Pancreas (tissue), 10 donors: Measurements from ENCODE around the gene DESI1. TPM values are rescaled to one million over a fixed set of nuclear protein-coding genes. Genes with fewer than 3 reads are reported as not detected.

Source experiments
- ATAC-seq, 4 donors: fragments of 200-7000 bp; cut with Tn5 transposase; one replicate each; pipeline versions ENCODE4 v1.8.0 to v1.9.1; 2020; ENCODE audit warnings: mild to moderate bottlenecking in 4 of 4, moderate library complexity in 4 of 4
- DNase-seq, 6 donors: peaks; one replicate each; pipeline ENCODE4 v3.0.0-alpha.2; 2020
- FAIRE-seq: peaks from 2 replicates; lab custom pipeline; 2012; peaks lifted over from hg19 to GRCh38; lab: Jason Lieb, UNC
- H3K27ac ChIP-seq, 4 donors: fragments of 200-600 bp; sonication (generic); 1 replicate in 3 of 4; 2 replicates in 1 of 4; pipeline versions ENCODE4 v1.5.0 to v1.8.0; 2020
- H3K27me3 ChIP-seq, 4 donors: fragments of 200-600 bp; one replicate each; pipeline ENCODE4 v1.8.0; 2021
- H3K36me3 ChIP-seq, 3 donors: fragments of 200-600 bp; sonication (generic) in 1 of 3; one replicate each; pipeline versions ENCODE4 v1.5.0 to v1.8.0; 2020 to 2021
- H3K4me1 ChIP-seq, 3 donors: fragments of 200-600 bp; one replicate each; pipeline ENCODE4 v1.8.0; 2021
- H3K4me3 ChIP-seq, 4 donors: fragments of 200-600 bp; sonication (generic) in 2 of 4; one replicate each; pipeline versions ENCODE4 v1.5.0 to v1.8.0; 2020 to 2021
- H3K9me3 ChIP-seq, 4 donors: fragments of 200-600 bp; one replicate each; pipeline ENCODE4 v1.8.0; 2021
- WGBS, 2 donors: extraction: QIAGEN DNeasy Blood & Tissue Kit; methylation state at CpG; one replicate each; pipeline ENCODE4 v1.1.7; 2013; 5-methylcytosine and 5-hydroxymethylcytosine counted together
- intact Hi-C, 3 donors: fragments of 100-400 bp; cut with DNase I; formaldehyde crosslinking; loops; one replicate each; pipeline versions ENCODE4 v1.11.1 to v1.14.2; 2022
- polyA plus RNA-seq, 2 donors: library from polyadenylated mRNA; stranded (reverse); fragments of 200-250 nt; gene quantifications; one replicate each; pipeline ENCODE4 v1.2.3, GENCODE V29; 2013
- total RNA-seq, 6 donors: library from RNA; stranded (reverse); fragmentation: NEBNext Ultra II Directional in 4 of 6; extraction: Animal tissue kit (Norgen Biotek cat#: 25700) in 4 of 6; gene quantifications; one replicate each; pipeline versions ENCODE4 v1.2.1 to v1.2.4, GENCODE V29; 2021 to 2023
- TF ChIP-seq, protein P1 (sequence below), 4 donors: fragments of 200-600 bp; sonication (generic) in 3 of 4; IDR thresholded peaks; one replicate each; pipeline versions ENCODE4 v1.5.0 to v1.8.0; 2021; ENCODE audit warnings: antibody characterized with exemption in 4 of 4
- donor health status: healthy with polysubstance abuse.
- donor health status: DM: no; HTN: no; CAD: no; lungs with moderate emphysema.
- donor health status: DM: no; HTN: no; CAD: no.
- donor health status: control.
- donor health status: control.
- donor health status: Bipolar disorder and iron deficiency.
- donor health status: DM: yes; HTN: yes; CAD: no.
- donor health status: DM: no; HTN: no; CAD: no.
- donor health status: DM: no; HTN: no; CAD: no.
- donor health status: DM: yes; HTN: yes; CAD: no.

The DESI1 gene
- total and polyA plus RNA-seq, 8 donors, result 8.2 to 14.8 (median 9.6) TPM

DNA sequence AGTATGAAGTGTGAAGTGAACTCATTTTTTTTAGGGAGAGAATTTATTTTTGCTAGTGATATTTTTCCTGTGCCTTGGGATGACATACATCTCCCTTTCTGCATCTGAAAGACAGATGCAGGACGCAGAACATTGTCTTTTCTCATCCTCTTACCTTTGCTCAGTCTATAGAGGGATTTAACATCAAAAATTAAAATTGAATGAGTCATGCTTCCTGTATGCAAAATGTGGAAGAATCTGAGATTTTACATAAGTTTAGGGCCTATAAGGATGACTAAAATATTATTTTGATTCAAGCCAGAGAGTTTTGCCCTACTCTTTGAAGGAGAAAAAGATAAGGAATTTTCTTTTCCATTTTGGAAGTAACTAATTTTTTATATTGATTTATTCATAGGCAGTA, 27.6 kb upstream of the DESI1 start:
- intact Hi-C loops, result no loop called here
- no peaks in the 10 kb centered on the region for H3K27me3 ChIP-seq
- FAIRE-seq (no peak), ATAC-seq (no peak), DNase-seq (no peak)
- peaks cover 0 to 76% (median 24%) of the 10 kb centered on the region in 3 donors for H3K36me3 ChIP-seq
- no peak overlapping the region for H3K27ac ChIP-seq
- TF ChIP-seq, protein P1, sequence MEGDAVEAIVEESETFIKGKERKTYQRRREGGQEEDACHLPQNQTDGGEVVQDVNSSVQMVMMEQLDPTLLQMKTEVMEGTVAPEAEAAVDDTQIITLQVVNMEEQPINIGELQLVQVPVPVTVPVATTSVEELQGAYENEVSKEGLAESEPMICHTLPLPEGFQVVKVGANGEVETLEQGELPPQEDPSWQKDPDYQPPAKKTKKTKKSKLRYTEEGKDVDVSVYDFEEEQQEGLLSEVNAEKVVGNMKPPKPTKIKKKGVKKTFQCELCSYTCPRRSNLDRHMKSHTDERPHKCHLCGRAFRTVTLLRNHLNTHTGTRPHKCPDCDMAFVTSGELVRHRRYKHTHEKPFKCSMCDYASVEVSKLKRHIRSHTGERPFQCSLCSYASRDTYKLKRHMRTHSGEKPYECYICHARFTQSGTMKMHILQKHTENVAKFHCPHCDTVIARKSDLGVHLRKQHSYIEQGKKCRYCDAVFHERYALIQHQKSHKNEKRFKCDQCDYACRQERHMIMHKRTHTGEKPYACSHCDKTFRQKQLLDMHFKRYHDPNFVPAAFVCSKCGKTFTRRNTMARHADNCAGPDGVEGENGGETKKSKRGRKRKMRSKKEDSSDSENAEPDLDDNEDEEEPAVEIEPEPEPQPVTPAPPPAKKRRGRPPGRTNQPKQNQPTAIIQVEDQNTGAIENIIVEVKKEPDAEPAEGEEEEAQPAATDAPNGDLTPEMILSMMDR (IDR thresholded peaks at IDR 0.05), result no peak
- H3K4me1 ChIP-seq, result no peaks in the 10 kb centered on the region
- 92 to 94% methylated on average over 1 of the region's 1 CpG for WGBS, 2 donors
- no peaks in the 10 kb centered on the region for H3K9me3 ChIP-seq
- no peak overlapping the region for H3K4me3 ChIP-seq

DNA sequence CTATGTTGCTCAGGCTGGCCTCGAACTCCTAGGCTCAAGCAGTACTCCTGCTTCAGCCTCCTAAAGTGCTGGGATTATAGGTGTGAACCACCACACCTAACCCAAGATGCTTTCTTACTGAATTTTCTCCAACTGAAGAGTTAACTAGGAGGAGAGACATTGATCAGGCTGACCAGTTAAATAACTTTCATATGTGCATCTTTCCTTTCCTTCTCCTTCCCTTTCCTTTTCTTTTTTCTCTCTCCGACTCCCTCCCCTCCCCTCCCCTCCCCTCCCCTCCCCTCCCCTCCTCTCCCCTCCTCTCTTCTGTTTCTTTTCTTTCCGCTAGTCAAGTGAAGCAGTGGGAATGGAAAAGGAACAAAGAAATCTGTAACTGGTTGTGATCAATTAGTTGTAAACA, 26.9 kb upstream of the DESI1 start:
- no peaks in the 10 kb centered on the region for H3K4me1 ChIP-seq
- 73 to 94% methylated on average over 2 to 3 of the region's 3 CpGs for WGBS, 2 donors
- peaks cover 0 to 76% (median 28%) of the 10 kb centered on the region in 3 donors for H3K36me3 ChIP-seq
- no peak overlapping the region for H3K27ac ChIP-seq
- TF ChIP-seq, protein P1 (IDR thresholded peaks at IDR 0.05), result no peak
- FAIRE-seq (no peak), ATAC-seq (no peak), DNase-seq (no peak)
- H3K9me3 ChIP-seq, result no peaks in the 10 kb centered on the region
- H3K4me3 ChIP-seq, result no peak overlapping the region
- intact Hi-C loops, result no loop called here
- H3K27me3 ChIP-seq, result no peaks in the 10 kb centered on the region

DNA sequence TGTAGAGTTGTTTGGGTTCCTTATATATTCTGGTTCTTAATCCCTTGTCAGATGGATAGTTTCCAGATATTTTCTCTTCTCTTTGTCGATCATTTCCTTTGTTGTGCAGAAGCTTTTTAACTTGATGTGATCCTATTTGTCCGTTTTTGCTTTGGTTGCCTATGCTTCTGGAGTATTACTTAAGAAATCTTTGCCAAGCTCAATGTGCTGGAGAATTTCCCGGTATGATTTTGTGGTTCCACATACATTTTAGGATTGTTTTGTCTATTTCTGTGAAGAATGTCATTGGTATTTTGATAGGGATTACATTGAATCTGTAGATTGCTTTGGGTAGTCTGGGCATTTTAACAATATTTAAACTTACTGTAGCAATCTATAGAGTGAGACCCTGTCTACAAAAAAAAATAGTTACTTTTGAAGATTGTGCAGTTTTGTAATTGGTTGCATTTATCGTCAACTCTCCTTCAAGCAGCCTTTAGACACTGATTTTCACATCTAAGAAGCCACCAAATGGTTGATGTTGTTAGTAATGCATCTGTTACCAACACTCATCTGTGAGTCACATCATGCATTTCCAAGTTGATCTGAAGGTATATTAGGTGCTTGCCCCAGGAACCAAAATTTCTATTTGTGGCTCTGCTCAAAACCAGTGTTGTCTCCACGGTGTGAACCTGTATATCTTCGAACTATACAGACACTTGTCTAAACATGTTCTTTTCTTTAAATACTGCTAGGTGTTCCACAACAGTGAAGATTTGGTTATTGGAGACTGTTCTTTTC, 21.7 kb upstream of the DESI1 start:
- 87 to 96% methylated on average over 6 of the region's 6 CpGs for WGBS, 2 donors
- Histone ChIP-seq H3K4me3 (no peak overlapping the region), H3K27me3 (no peaks in the 10 kb centered on the region), H3K27ac (no peak overlapping the region), H3K36me3 (peaks cover 0 to 70% (median 15%) of the 10 kb centered on the region in 3 donors), H3K4me1 (no peaks in the 10 kb centered on the region), H3K9me3 (no peaks in the 10 kb centered on the region)
- TF ChIP-seq, protein P1 (IDR thresholded peaks at IDR 0.05), result no peak
- ATAC-seq (no peak), DNase-seq (no peak), FAIRE-seq (no peak)
- intact Hi-C loops, result no loop called here

- no peaks in the 10 kb centered on the region for H3K27me3 ChIP-seq
- H3K4me1 ChIP-seq, result no peaks in the 10 kb centered on the region
- FAIRE-seq (no peak), ATAC-seq (no peak), DNase-seq (no peak)
- H3K27ac ChIP-seq, result no peak overlapping the region
- 98% methylated on average over 7 of the region's 7 CpGs for WGBS, 2 donors
- TF ChIP-seq, protein P1 (IDR thresholded peaks at IDR 0.05), result no peak
- peaks cover 0 to 70% (median 22%) of the 10 kb centered on the region in 3 donors for H3K36me3 ChIP-seq
- no peaks in the 10 kb centered on the region for H3K9me3 ChIP-seq
- intact Hi-C loops, result no loop called here
- H3K4me3 ChIP-seq, result no peak overlapping the region
Observed at GRCh38 chr22:41641854-41642253, 21.0 kb upstream of the DESI1 start.

DNA sequence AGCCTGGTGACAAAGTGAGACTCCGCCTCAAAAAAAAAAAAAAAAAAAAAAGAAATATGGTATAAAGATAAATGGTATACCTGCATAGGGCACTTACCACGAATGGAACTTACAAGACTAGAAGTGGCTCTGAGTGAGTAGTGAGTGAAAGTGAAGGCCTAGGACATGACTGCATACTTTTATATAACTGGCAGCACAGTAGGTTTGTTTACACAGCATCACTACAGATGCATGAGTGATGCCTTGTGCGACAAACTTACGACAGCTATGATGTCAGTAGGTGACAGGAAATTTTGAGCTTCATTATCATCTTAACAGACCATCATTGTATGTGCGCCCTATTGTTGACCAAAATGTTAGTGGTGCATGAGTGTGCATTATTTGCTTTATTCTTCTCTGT, 17.9 kb upstream of the DESI1 start:
- FAIRE-seq, result no peak
- H3K27ac ChIP-seq, result no peak overlapping the region
- DNase-seq, result no peak
- intact Hi-C loops, result no loop called here
- no peak overlapping the region for H3K4me3 ChIP-seq
- no peaks in the 10 kb centered on the region for H3K4me1 ChIP-seq
- no peaks in the 10 kb centered on the region for H3K9me3 ChIP-seq
- ATAC-seq, result peak in 1 of 4 donors; percentile 8
- TF ChIP-seq, protein P1 (IDR thresholded peaks at IDR 0.05), result no peak
- H3K27me3 ChIP-seq, result no peaks in the 10 kb centered on the region
- 84 to 87% methylated on average over 5 of the region's 5 CpGs for WGBS, 2 donors
- H3K36me3 ChIP-seq, result peaks cover 0 to 65% (median 31%) of the 10 kb centered on the region in 3 donors
